Ovary (tissue), 3 donors: ENCODE data around the gene CHPT1.

Experiments used
- CTCF ChIP-seq, 3 donors: fragments of 450-650 bp in 2 of 3; fragments of 200-600 bp in 1 of 3; IDR thresholded peaks; one replicate each; pipeline versions ENCODE4 v1.5.1 to v1.8.0; 2016 to 2022; ENCODE audit warnings: antibody characterized with exemption in 3 of 3, mild to moderate bottlenecking in 1 of 3
- POLR2A ChIP-seq: fragments of 450-650 bp; IDR thresholded peaks from one replicate; pipeline ENCODE4 v1.6.1; 2017; ENCODE audit warnings: antibody characterized with exemption, mild to moderate bottlenecking, moderate library complexity
- donor health status: DM: no; HTN: no; CAD: no.

GRCh38 chr12:101745481-101745880 lies 48.0 kb downstream of the CHPT1 start:
- TF ChIP-seq CTCF (IDR thresholded peaks at IDR 0.05): no peak
- TF ChIP-seq POLR2A: no peak
